Measurements from ENCODE around the gene MAD1L1.

MAD1L1 gene

GRCh38 chr7:2096692-2097387 lies 135.9 kb downstream of the MAD1L1 start:
- H3K4me2 ChIP-seq (ENCODE audit: low read length, poor library complexity, severe bottlenecking): no peak overlapping the region
- WGBS: 95% methylated on average over 25 of the region's 28 CpGs
- no peak overlapping the region for H3K14ac ChIP-seq (ENCODE audit: low read length in 2 of 2)
- no peaks in the 10 kb centered on the region for H3K27me3 ChIP-seq (ENCODE audit: control insufficient read depth in 1 of 2, insufficient read depth in 1 of 2, low read length in 2 of 2)
- no peak overlapping the region for H2BK15ac ChIP-seq (ENCODE audit: low read depth, poor library complexity, severe bottlenecking)
- no peak overlapping the region for H3K4ac ChIP-seq (ENCODE audit: low read depth in 1 of 2, low read length in 2 of 2)
- H3K36me3 ChIP-seq (ENCODE audit: control insufficient read depth in 1 of 2, insufficient read depth in 2 of 2, low read depth in 1 of 2, low read length in 2 of 2): peaks cover 0 to 16% of the 10 kb centered on the region in 2 experiments
- no peak overlapping the region for H2AK5ac ChIP-seq (ENCODE audit: low read length, severe bottlenecking)
- H4K8ac ChIP-seq (ENCODE audit: low read length): no peak overlapping the region
- no peak overlapping the region for H2AFZ ChIP-seq (ENCODE audit: low read depth, low read length)
- no peak overlapping the region for H3K23ac ChIP-seq (ENCODE audit: low read length in 2 of 2)
- no peaks in the 10 kb centered on the region for H3K9me3 ChIP-seq (ENCODE audit: control insufficient read depth, low read length)
- no peak for DNase-seq
- peaks cover 14% of the 10 kb centered on the region for H3K4me1 ChIP-seq (ENCODE audit: control insufficient read depth, insufficient read depth, low read depth, low read length)
- no peak overlapping the region for H2BK12ac ChIP-seq (ENCODE audit: low read length in 2 of 2)
- H4K91ac ChIP-seq (ENCODE audit: low read length): no peak overlapping the region
- H2BK5ac ChIP-seq (ENCODE audit: low read depth, low read length, poor library complexity, severe bottlenecking): no peak overlapping the region
- H3K4me3 ChIP-seq (ENCODE audit: insufficient read depth in 1 of 2, low read depth in 1 of 2, low read length in 2 of 2): no peak overlapping the region
- H3K79me1 ChIP-seq (replicated peaks; ENCODE audit: low read length, poor library complexity, severe bottlenecking): peaks cover 21% of the 10 kb centered on the region
- H3K9ac ChIP-seq (ENCODE audit: low read length): no peak overlapping the region
- no peak overlapping the region for H3K27ac ChIP-seq (ENCODE audit: low read length, poor library complexity, severe bottlenecking)
- H2BK120ac ChIP-seq (ENCODE audit: low read depth, low read length): no peak overlapping the region
- H3K18ac ChIP-seq (ENCODE audit: low read depth in 1 of 2, low read length in 2 of 2): no peak overlapping the region

GRCh38 chr7:2095436-2095835 lies 137.3 kb downstream of the MAD1L1 start:
- WGBS: 96% methylated on average over 20 of the region's 20 CpGs
- H4K91ac ChIP-seq (ENCODE audit: low read length): no peak overlapping the region
- H3K9ac ChIP-seq (ENCODE audit: low read length): no peak overlapping the region
- H2AK5ac ChIP-seq (ENCODE audit: low read length, severe bottlenecking): no peak overlapping the region
- no peak overlapping the region for H2BK5ac ChIP-seq (ENCODE audit: low read depth, low read length, poor library complexity, severe bottlenecking)
- no peak overlapping the region for H3K27ac ChIP-seq (ENCODE audit: low read length, poor library complexity, severe bottlenecking)
- H3K36me3 ChIP-seq (ENCODE audit: control insufficient read depth in 1 of 2, insufficient read depth in 2 of 2, low read depth in 1 of 2, low read length in 2 of 2): peaks cover 0 to 25% of the 10 kb centered on the region in 2 experiments
- peaks cover 14% of the 10 kb centered on the region for H3K4me1 ChIP-seq (ENCODE audit: control insufficient read depth, insufficient read depth, low read depth, low read length)
- H3K27me3 ChIP-seq (ENCODE audit: control insufficient read depth in 1 of 2, insufficient read depth in 1 of 2, low read length in 2 of 2): no peaks in the 10 kb centered on the region
- peaks cover 21% of the 10 kb centered on the region for H3K79me1 ChIP-seq (replicated peaks; ENCODE audit: low read length, poor library complexity, severe bottlenecking)
- no peak for DNase-seq
- H3K4ac ChIP-seq (ENCODE audit: low read depth in 1 of 2, low read length in 2 of 2): no peak overlapping the region
- no peak overlapping the region for H3K23ac ChIP-seq (ENCODE audit: low read length in 2 of 2)
- H3K18ac ChIP-seq (ENCODE audit: low read depth in 1 of 2, low read length in 2 of 2): no peak overlapping the region
- no peak overlapping the region for H4K8ac ChIP-seq (ENCODE audit: low read length)
- H2BK120ac ChIP-seq (ENCODE audit: low read depth, low read length): no peak overlapping the region
- no peaks in the 10 kb centered on the region for H3K9me3 ChIP-seq (ENCODE audit: control insufficient read depth, low read length)
- no peak overlapping the region for H3K4me3 ChIP-seq (ENCODE audit: insufficient read depth in 1 of 2, low read depth in 1 of 2, low read length in 2 of 2)
- no peak overlapping the region for H3K4me2 ChIP-seq (ENCODE audit: low read length, poor library complexity, severe bottlenecking)
- H2AFZ ChIP-seq (ENCODE audit: low read depth, low read length): no peak overlapping the region
- H2BK12ac ChIP-seq (ENCODE audit: low read length in 2 of 2): no peak overlapping the region
- H3K14ac ChIP-seq (ENCODE audit: low read length in 2 of 2): no peak overlapping the region
- no peak overlapping the region for H2BK15ac ChIP-seq (ENCODE audit: low read depth, poor library complexity, severe bottlenecking)

GRCh38 chr7:2094454-2095045 lies 138.2 kb downstream of the MAD1L1 start:
- H2BK12ac ChIP-seq (ENCODE audit: low read length in 2 of 2): no peak overlapping the region
- no peak overlapping the region for H3K4ac ChIP-seq (ENCODE audit: low read depth in 1 of 2, low read length in 2 of 2)
- peaks cover 6% of the 10 kb centered on the region for H3K4me1 ChIP-seq (ENCODE audit: control insufficient read depth, insufficient read depth, low read depth, low read length)
- H3K4me3 ChIP-seq (ENCODE audit: insufficient read depth in 1 of 2, low read depth in 1 of 2, low read length in 2 of 2): no peak overlapping the region
- H3K27ac ChIP-seq (ENCODE audit: low read length, poor library complexity, severe bottlenecking): no peak overlapping the region
- H3K18ac ChIP-seq (ENCODE audit: low read depth in 1 of 2, low read length in 2 of 2): no peak overlapping the region
- peaks cover 21% of the 10 kb centered on the region for H3K79me1 ChIP-seq (replicated peaks; ENCODE audit: low read length, poor library complexity, severe bottlenecking)
- H3K27me3 ChIP-seq (ENCODE audit: control insufficient read depth in 1 of 2, insufficient read depth in 1 of 2, low read length in 2 of 2): no peaks in the 10 kb centered on the region
- no peaks in the 10 kb centered on the region for H3K9me3 ChIP-seq (ENCODE audit: control insufficient read depth, low read length)
- WGBS: 97% methylated on average over 8 of the region's 13 CpGs
- no peak overlapping the region for H3K4me2 ChIP-seq (ENCODE audit: low read length, poor library complexity, severe bottlenecking)
- no peak for DNase-seq
- no peak overlapping the region for H2BK120ac ChIP-seq (ENCODE audit: low read depth, low read length)
- no peak overlapping the region for H3K23ac ChIP-seq (ENCODE audit: low read length in 2 of 2)
- H2AFZ ChIP-seq (ENCODE audit: low read depth, low read length): no peak overlapping the region
- H3K14ac ChIP-seq (ENCODE audit: low read length in 2 of 2): no peak overlapping the region
- H2BK5ac ChIP-seq (ENCODE audit: low read depth, low read length, poor library complexity, severe bottlenecking): no peak overlapping the region
- H3K36me3 ChIP-seq (ENCODE audit: control insufficient read depth in 1 of 2, insufficient read depth in 2 of 2, low read depth in 1 of 2, low read length in 2 of 2): peaks cover 2 to 27% of the 10 kb centered on the region in 2 experiments
- no peak overlapping the region for H4K91ac ChIP-seq (ENCODE audit: low read length)
- no peak overlapping the region for H2AK5ac ChIP-seq (ENCODE audit: low read length, severe bottlenecking)
- H3K9ac ChIP-seq (ENCODE audit: low read length): no peak overlapping the region
- H2BK15ac ChIP-seq (ENCODE audit: low read depth, poor library complexity, severe bottlenecking): no peak overlapping the region
- no peak overlapping the region for H4K8ac ChIP-seq (ENCODE audit: low read length)

- no peak overlapping the region for H3K4me3 ChIP-seq (ENCODE audit: insufficient read depth in 1 of 2, low read depth in 1 of 2, low read length in 2 of 2)
- H4K91ac ChIP-seq (ENCODE audit: low read length): no peak overlapping the region
- no peak overlapping the region for H2BK15ac ChIP-seq (ENCODE audit: low read depth, poor library complexity, severe bottlenecking)
- H3K79me1 ChIP-seq (replicated peaks; ENCODE audit: low read length, poor library complexity, severe bottlenecking): peaks cover 21% of the 10 kb centered on the region
- H2AK5ac ChIP-seq (ENCODE audit: low read length, severe bottlenecking): no peak overlapping the region
- no peaks in the 10 kb centered on the region for H3K27me3 ChIP-seq (ENCODE audit: control insufficient read depth in 1 of 2, insufficient read depth in 1 of 2, low read length in 2 of 2)
- no peak overlapping the region for H3K27ac ChIP-seq (ENCODE audit: low read length, poor library complexity, severe bottlenecking)
- H3K4ac ChIP-seq (ENCODE audit: low read depth in 1 of 2, low read length in 2 of 2): no peak overlapping the region
- no peak overlapping the region for H3K14ac ChIP-seq (ENCODE audit: low read length in 2 of 2)
- no peak overlapping the region for H2BK12ac ChIP-seq (ENCODE audit: low read length in 2 of 2)
- peaks cover 4% of the 10 kb centered on the region for H3K4me1 ChIP-seq (ENCODE audit: control insufficient read depth, insufficient read depth, low read depth, low read length)
- H3K36me3 ChIP-seq (ENCODE audit: control insufficient read depth in 1 of 2, insufficient read depth in 2 of 2, low read depth in 1 of 2, low read length in 2 of 2): peaks cover 2 to 31% of the 10 kb centered on the region in 2 experiments
- H3K9me3 ChIP-seq (ENCODE audit: control insufficient read depth, low read length): no peaks in the 10 kb centered on the region
- H3K23ac ChIP-seq (ENCODE audit: low read length in 2 of 2): no peak overlapping the region
- no peak overlapping the region for H3K4me2 ChIP-seq (ENCODE audit: low read length, poor library complexity, severe bottlenecking)
- H3K9ac ChIP-seq (ENCODE audit: low read length): no peak overlapping the region
- H3K18ac ChIP-seq (ENCODE audit: low read depth in 1 of 2, low read length in 2 of 2): no peak overlapping the region
- no peak for DNase-seq
- H2BK5ac ChIP-seq (ENCODE audit: low read depth, low read length, poor library complexity, severe bottlenecking): no peak overlapping the region
- WGBS: 96% methylated on average over 13 of the region's 13 CpGs
- H4K8ac ChIP-seq (ENCODE audit: low read length): no peak overlapping the region
- H2BK120ac ChIP-seq (ENCODE audit: low read depth, low read length): no peak overlapping the region
- no peak overlapping the region for H2AFZ ChIP-seq (ENCODE audit: low read depth, low read length)
Measured at GRCh38 chr7:2093843-2094220, 138.9 kb downstream of the MAD1L1 start.

Data from mesenchymal stem cell (in vitro differentiated cells and primary cell).